SK-N-SH (cell line): Measurements from ENCODE around the gene MYO1E. TPM values are rescaled to one million over a fixed set of nuclear protein-coding genes. Genes with fewer than 3 reads are reported as not detected.

ENCODE experiments used
- CTCF ChIA-PET: fragments of 300-600, 350-600 bp; formaldehyde crosslinking; extraction: SDS; loops from one replicate; lab custom pipeline; 2021; lab: Yijun Ruan, JAX
- POLR2A ChIA-PET: fragments of 350-600 bp; sonication (Branson Sonifier 250); formaldehyde crosslinking; extraction: SDS; loops from one replicate; lab custom pipeline; 2020; ENCODE audit warnings: antibody characterized with exemption, inconsistent platforms; lab: Yijun Ruan, JAX
- DNase-seq: peaks from one replicate; pipeline ENCODE4 v3.0.0; 2012
- H2AFZ ChIP-seq: fragments of 200-600 bp; sonication (generic); 2 replicates; pipeline ENCODE4 v1.8.1; 2016; ENCODE audit warnings: antibody characterized with exemption, mild to moderate bottlenecking, low read depth
- H3F3A ChIP-seq: fragments of 200-600 bp; sonication (generic); replicated peaks from 2 replicates; pipeline ENCODE3; 2016; ENCODE audit warnings: antibody characterized with exemption, mild to moderate bottlenecking; ENCODE audit not compliant: insufficient read depth
- H3K27ac ChIP-seq, 2 experiments: fragments of 200-500 bp in 1 of 2; fragments of 200-600 bp in 1 of 2; sonication (Bioruptor generic) in 1 of 2; sonication (generic), shearing (Covaris generic) in 1 of 2; 2 replicates each; pipeline versions ENCODE4 v1.5.1 to v1.6.1; 2014 to 2016; ENCODE audit warnings: low read depth in 2 of 2, inconsistent platforms in 1 of 2, low read length in 1 of 2, mild to moderate bottlenecking in 1 of 2, mixed read lengths in 1 of 2
- H3K27me3 ChIP-seq: fragments of 200-600 bp; sonication (generic), shearing (Covaris generic); 2 replicates; pipeline ENCODE4 v1.6.1; 2016; ENCODE audit warnings: mixed run types; ENCODE audit not compliant: insufficient read depth
- H3K36me3 ChIP-seq, 2 experiments: fragments of 200-500 bp in 1 of 2; fragments of 200-600 bp in 1 of 2; sonication (Bioruptor generic) in 1 of 2; sonication (generic) in 1 of 2; replicated peaks in 1 of 2; 2 replicates each; pipeline versions ENCODE3 to v1.5.1; 2014 to 2016; ENCODE audit warnings: low read length in 1 of 2, mild to moderate bottlenecking in 1 of 2; ENCODE audit not compliant: insufficient read depth in 2 of 2, control insufficient read depth in 1 of 2
- H3K4me1 ChIP-seq, 2 experiments: fragments of 200-500 bp in 1 of 2; fragments of 200-600 bp in 1 of 2; sonication (Bioruptor generic) in 1 of 2; sonication (generic), shearing (Covaris generic) in 1 of 2; 2 replicates each; pipeline versions ENCODE4 v1.5.1 to v1.6.1; 2014 to 2016; ENCODE audit warnings: low read depth in 1 of 2, low read length in 1 of 2, mixed run types in 1 of 2; ENCODE audit not compliant: insufficient read depth in 2 of 2, control insufficient read depth in 1 of 2
- H3K4me2 ChIP-seq: fragments of 200-600 bp; sonication (generic), shearing (Covaris generic); 2 replicates; pipeline ENCODE4 v1.6.1; 2017; ENCODE audit warnings: mixed run types
- H3K4me3 ChIP-seq, 2 experiments: fragments of 200-500 bp in 1 of 2; fragments of 200-600 bp in 1 of 2; sonication (Bioruptor generic) in 1 of 2; sonication (generic), shearing (Covaris generic) in 1 of 2; 2 replicates each; pipeline versions ENCODE4 v1.5.1 to v1.8.1; 2014 to 2016; ENCODE audit warnings: low read depth in 2 of 2, inconsistent platforms in 1 of 2, low read length in 1 of 2, mild to moderate bottlenecking in 1 of 2, mixed read lengths in 1 of 2, moderate library complexity in 1 of 2
- H3K79me2 ChIP-seq: fragments of 200-600 bp; sonication (generic); 2 replicates; pipeline ENCODE4 v1.8.1; 2017; ENCODE audit warnings: mild to moderate bottlenecking; ENCODE audit not compliant: insufficient read depth
- H3K9ac ChIP-seq: fragments of 200-600 bp; sonication (generic); 2 replicates; pipeline ENCODE4 v1.6.1; 2017; ENCODE audit warnings: mixed run types
- H3K9me2 ChIP-seq: fragments of 200-600 bp; sonication (generic); 2 replicates; pipeline ENCODE4 v1.6.1; 2017; ENCODE audit warnings: mixed run types
- H3K9me3 ChIP-seq: fragments of 200-600 bp; sonication (generic); 2 replicates; pipeline ENCODE4 v1.6.1; 2017; ENCODE audit warnings: mixed run types, mild to moderate bottlenecking, moderate library complexity
- H4K20me1 ChIP-seq: fragments of 200-600 bp; sonication (generic); 2 replicates; pipeline ENCODE4 v1.6.1; 2017; ENCODE audit warnings: mild to moderate bottlenecking, mixed run types; ENCODE audit not compliant: insufficient read depth
- FOSL2 ChIP-seq: IDR thresholded peaks from 2 replicates; pipeline ENCODE4 v1.4.0; 2012; ENCODE audit warnings: low read depth, mild to moderate bottlenecking, moderate library complexity, borderline replicate concordance
- MXI1 ChIP-seq: IDR thresholded peaks from 2 replicates; pipeline ENCODE4 v1.6.1; 2012; ENCODE audit warnings: mild to moderate bottlenecking, low read depth, low read length, improper control_type of control experiment
- TAF1 ChIP-seq: IDR thresholded peaks from 2 replicates; pipeline ENCODE4 v1.6.1; 2012; ENCODE audit warnings: low read depth, mild to moderate bottlenecking, low read length, moderate library complexity, borderline replicate concordance
- YY1 ChIP-seq: IDR thresholded peaks from 2 replicates; pipeline ENCODE4 v1.4.0; 2012; ENCODE audit warnings: low read depth, mild to moderate bottlenecking
- WGBS: methylation state at CpG from one replicate; pipeline ENCODE4 v1.1.6; 2017; ENCODE audit warnings: low lambda C conversion rate; 5-methylcytosine and 5-hydroxymethylcytosine counted together
- polyA plus RNA-seq, 3 experiments: library from polyadenylated mRNA; depleted of rRNA; stranded (reverse); fragments of >200 nt; gene quantifications; 2 replicates each; pipeline ENCODE4 v1.2.3, GENCODE V29; 2012
- TF ChIP-seq, protein P1 (sequence below): IDR thresholded peaks from 2 replicates; pipeline ENCODE4 v1.4.0; 2012; ENCODE audit warnings: low read depth, borderline replicate concordance
- TF ChIP-seq, protein P2 (sequence below): IDR thresholded peaks from 2 replicates; pipeline ENCODE4 v1.4.0; 2012; ENCODE audit warnings: low read depth, borderline replicate concordance
- TF ChIP-seq, protein P3 (sequence below): fragments of 150-350 bp; IDR thresholded peaks from 2 replicates; pipeline ENCODE4 v1.6.1; 2016; ENCODE audit warnings: mild to moderate bottlenecking, low read depth, low read length
- TF ChIP-seq, protein P4 (sequence below): fragments of 200-600 bp; sonication (generic); IDR thresholded peaks from 2 replicates; pipeline ENCODE4 v1.6.1; 2017; ENCODE audit warnings: antibody characterized with exemption, mild to moderate bottlenecking, moderate library complexity
- TF ChIP-seq, protein P5 (sequence below): IDR thresholded peaks from 2 replicates; pipeline ENCODE4 v1.6.1; 2012; ENCODE audit warnings: mild to moderate bottlenecking, low read depth, low read length, moderate library complexity
- TF ChIP-seq, protein P6 (sequence below): IDR thresholded peaks from 2 replicates; pipeline ENCODE4 v1.4.0; 2012; ENCODE audit warnings: low read depth

The MYO1E gene
- polyA plus RNA-seq, 1 of the 3 experiments (the other 2 are of a cell fraction) = 9.7 TPM

DNA sequence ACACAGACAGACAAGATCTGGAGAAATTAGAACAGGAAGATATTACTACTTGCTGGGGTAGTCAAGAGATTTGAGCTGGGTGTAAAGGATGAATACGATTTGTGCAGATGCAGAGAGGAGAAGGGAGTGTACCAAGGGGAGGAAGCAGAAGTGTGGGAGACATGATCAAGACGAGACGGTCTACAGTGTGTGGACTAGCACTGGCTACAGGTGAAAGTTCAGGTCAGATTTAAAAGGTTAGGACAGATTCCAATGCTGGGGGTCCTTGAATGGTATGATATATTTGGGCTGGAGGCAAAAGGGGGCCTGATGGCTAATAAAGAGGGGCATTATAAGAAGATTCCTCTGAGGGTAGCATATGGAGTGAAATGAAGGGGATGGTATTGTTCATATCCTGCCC is 154.0 kb downstream of the MYO1E start:
- DNase-seq = no peak
- peaks cover 6 to 35% of the 10 kb centered on the region in 2 experiments for H3K36me3 ChIP-seq
- H3K4me2 ChIP-seq = no peak overlapping the region
- H3K9me3 ChIP-seq = no peaks in the 10 kb centered on the region
- H3K27ac ChIP-seq = no peak overlapping the region
- ChIA-PET CTCF (no interaction called here), POLR2A (no interaction called here)
- no peaks in the 10 kb centered on the region for H3K27me3 ChIP-seq
- no peaks in the 10 kb centered on the region for H3K79me2 ChIP-seq
- H3F3A ChIP-seq = peaks cover 12% of the 10 kb centered on the region
- H4K20me1 ChIP-seq = no peaks in the 10 kb centered on the region
- 94% methylated on average over 3 of the region's 3 CpGs for WGBS
- H3K4me1 ChIP-seq = peaks cover 0 to 16% of the 10 kb centered on the region in 2 experiments; a peak in 2 of 4 replicates
- H2AFZ ChIP-seq = no peak overlapping the region
- H3K9ac ChIP-seq = no peak overlapping the region
- no peaks in the 10 kb centered on the region for H3K9me2 ChIP-seq
- H3K4me3 ChIP-seq = no peak overlapping the region
- TF ChIP-seq TAF1 (no peak), MXI1 (no peak), YY1 (no peak), FOSL2 (no peak)
- TF ChIP-seq, protein P1, sequence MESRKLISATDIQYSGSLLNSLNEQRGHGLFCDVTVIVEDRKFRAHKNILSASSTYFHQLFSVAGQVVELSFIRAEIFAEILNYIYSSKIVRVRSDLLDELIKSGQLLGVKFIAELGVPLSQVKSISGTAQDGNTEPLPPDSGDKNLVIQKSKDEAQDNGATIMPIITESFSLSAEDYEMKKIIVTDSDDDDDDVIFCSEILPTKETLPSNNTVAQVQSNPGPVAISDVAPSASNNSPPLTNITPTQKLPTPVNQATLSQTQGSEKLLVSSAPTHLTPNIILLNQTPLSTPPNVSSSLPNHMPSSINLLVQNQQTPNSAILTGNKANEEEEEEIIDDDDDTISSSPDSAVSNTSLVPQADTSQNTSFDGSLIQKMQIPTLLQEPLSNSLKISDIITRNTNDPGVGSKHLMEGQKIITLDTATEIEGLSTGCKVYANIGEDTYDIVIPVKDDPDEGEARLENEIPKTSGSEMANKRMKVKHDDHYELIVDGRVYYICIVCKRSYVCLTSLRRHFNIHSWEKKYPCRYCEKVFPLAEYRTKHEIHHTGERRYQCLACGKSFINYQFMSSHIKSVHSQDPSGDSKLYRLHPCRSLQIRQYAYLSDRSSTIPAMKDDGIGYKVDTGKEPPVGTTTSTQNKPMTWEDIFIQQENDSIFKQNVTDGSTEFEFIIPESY = no peak
- TF ChIP-seq, protein P2, sequence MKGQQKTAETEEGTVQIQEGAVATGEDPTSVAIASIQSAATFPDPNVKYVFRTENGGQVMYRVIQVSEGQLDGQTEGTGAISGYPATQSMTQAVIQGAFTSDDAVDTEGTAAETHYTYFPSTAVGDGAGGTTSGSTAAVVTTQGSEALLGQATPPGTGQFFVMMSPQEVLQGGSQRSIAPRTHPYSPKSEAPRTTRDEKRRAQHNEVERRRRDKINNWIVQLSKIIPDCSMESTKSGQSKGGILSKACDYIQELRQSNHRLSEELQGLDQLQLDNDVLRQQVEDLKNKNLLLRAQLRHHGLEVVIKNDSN = no peak
- TF ChIP-seq, protein P3, sequence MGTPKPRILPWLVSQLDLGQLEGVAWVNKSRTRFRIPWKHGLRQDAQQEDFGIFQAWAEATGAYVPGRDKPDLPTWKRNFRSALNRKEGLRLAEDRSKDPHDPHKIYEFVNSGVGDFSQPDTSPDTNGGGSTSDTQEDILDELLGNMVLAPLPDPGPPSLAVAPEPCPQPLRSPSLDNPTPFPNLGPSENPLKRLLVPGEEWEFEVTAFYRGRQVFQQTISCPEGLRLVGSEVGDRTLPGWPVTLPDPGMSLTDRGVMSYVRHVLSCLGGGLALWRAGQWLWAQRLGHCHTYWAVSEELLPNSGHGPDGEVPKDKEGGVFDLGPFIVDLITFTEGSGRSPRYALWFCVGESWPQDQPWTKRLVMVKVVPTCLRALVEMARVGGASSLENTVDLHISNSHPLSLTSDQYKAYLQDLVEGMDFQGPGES = no peak
- TF ChIP-seq, protein P4, sequence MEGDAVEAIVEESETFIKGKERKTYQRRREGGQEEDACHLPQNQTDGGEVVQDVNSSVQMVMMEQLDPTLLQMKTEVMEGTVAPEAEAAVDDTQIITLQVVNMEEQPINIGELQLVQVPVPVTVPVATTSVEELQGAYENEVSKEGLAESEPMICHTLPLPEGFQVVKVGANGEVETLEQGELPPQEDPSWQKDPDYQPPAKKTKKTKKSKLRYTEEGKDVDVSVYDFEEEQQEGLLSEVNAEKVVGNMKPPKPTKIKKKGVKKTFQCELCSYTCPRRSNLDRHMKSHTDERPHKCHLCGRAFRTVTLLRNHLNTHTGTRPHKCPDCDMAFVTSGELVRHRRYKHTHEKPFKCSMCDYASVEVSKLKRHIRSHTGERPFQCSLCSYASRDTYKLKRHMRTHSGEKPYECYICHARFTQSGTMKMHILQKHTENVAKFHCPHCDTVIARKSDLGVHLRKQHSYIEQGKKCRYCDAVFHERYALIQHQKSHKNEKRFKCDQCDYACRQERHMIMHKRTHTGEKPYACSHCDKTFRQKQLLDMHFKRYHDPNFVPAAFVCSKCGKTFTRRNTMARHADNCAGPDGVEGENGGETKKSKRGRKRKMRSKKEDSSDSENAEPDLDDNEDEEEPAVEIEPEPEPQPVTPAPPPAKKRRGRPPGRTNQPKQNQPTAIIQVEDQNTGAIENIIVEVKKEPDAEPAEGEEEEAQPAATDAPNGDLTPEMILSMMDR = no peak
- TF ChIP-seq, protein P5, sequence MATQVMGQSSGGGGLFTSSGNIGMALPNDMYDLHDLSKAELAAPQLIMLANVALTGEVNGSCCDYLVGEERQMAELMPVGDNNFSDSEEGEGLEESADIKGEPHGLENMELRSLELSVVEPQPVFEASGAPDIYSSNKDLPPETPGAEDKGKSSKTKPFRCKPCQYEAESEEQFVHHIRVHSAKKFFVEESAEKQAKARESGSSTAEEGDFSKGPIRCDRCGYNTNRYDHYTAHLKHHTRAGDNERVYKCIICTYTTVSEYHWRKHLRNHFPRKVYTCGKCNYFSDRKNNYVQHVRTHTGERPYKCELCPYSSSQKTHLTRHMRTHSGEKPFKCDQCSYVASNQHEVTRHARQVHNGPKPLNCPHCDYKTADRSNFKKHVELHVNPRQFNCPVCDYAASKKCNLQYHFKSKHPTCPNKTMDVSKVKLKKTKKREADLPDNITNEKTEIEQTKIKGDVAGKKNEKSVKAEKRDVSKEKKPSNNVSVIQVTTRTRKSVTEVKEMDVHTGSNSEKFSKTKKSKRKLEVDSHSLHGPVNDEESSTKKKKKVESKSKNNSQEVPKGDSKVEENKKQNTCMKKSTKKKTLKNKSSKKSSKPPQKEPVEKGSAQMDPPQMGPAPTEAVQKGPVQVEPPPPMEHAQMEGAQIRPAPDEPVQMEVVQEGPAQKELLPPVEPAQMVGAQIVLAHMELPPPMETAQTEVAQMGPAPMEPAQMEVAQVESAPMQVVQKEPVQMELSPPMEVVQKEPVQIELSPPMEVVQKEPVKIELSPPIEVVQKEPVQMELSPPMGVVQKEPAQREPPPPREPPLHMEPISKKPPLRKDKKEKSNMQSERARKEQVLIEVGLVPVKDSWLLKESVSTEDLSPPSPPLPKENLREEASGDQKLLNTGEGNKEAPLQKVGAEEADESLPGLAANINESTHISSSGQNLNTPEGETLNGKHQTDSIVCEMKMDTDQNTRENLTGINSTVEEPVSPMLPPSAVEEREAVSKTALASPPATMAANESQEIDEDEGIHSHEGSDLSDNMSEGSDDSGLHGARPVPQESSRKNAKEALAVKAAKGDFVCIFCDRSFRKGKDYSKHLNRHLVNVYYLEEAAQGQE = no peak
- TF ChIP-seq, protein P6, sequence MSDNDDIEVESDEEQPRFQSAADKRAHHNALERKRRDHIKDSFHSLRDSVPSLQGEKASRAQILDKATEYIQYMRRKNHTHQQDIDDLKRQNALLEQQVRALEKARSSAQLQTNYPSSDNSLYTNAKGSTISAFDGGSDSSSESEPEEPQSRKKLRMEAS = no peak
- TF ChIP-seq, all 33 proteins: peak for 0
